T-helper 1 cell treated with Interleukin-12 subunit alpha and Interleukin-12 subunit beta and Interleukin-4 antibody, amounts not matched to agents 30 ng/mL and 1 ng/mL, for 36 hours (primary cell): ENCODE data around the gene DDX41. TPM values are rescaled to one million over a fixed set of nuclear protein-coding genes. Genes with fewer than 3 reads are reported as not detected.

Source experiments
- intact Hi-C: fragments of 100-400 bp; cut with micrococcal nuclease; formaldehyde crosslinking; loops from one replicate; pipeline ENCODE4 v1.15.1; 2024
- total RNA-seq: library from RNA; stranded (reverse); gene quantifications from 2 replicates; pipeline ENCODE4 v1.2.3, GENCODE V29; 2022

The DDX41 gene
- total RNA-seq, 1 donor from 2014 or later = 126 TPM

GRCh38 chr5:177472460-177473442 lies 44.0 kb downstream of the DDX41 start:
- intact Hi-C loops = loop anchor here (1.0 kb wide), 1 partner anchor 25 kb away; the partner anchor contains the start of gene PDLIM7

- intact Hi-C loops = no loop called here
These were observed 45.0 kb downstream of the DDX41 start for GRCh38 chr5:177471610-177472356.

- intact Hi-C loops = no loop called here
These were observed 45.8 kb downstream of the DDX41 start for GRCh38 chr5:177470759-177471536.

- intact Hi-C loops = no loop called here
These were observed 46.8 kb downstream of the DDX41 start for GRCh38 chr5:177469750-177470525.

GRCh38 chr5:177468685-177469628 lies 47.8 kb downstream of the DDX41 start:
- intact Hi-C loops = no loop called here

GRCh38 chr5:177468329-177468684 lies 48.5 kb downstream of the DDX41 start:
- intact Hi-C loops = no loop called here

- intact Hi-C loops = no loop called here
These were observed 49.3 kb downstream of the DDX41 start for GRCh38 chr5:177467436-177467835.

GRCh38 chr5:177466861-177467260 lies 49.9 kb downstream of the DDX41 start:
- intact Hi-C loops = no loop called here

- intact Hi-C loops = no loop called here
These were observed 51.7 kb downstream of the DDX41 start for GRCh38 chr5:177465044-177465443.

GRCh38 chr5:177462021-177462670 lies 54.6 kb downstream of the DDX41 start:
- intact Hi-C loops = no loop called here

Other genes starting within 250 kb of the DDX41 start
- 42.2 and 42.3 TPM in 2 replicates for gene RAB24, start 213.2 kb downstream of the DDX41 start, total RNA-seq
- gene PRELID1, start 213.2 kb downstream of the DDX41 start, total RNA-seq = 187 and 190 TPM in 2 replicates
- gene MXD3, start 205.1 kb downstream of the DDX41 start, total RNA-seq = 32.5 and 36.1 TPM in 2 replicates
- gene LMAN2, start 165.3 kb downstream of the DDX41 start, total RNA-seq = 151 and 157 TPM in 2 replicates
- 90.9 and 95.3 TPM in 2 replicates for gene RGS14, start 159.0 kb downstream of the DDX41 start, total RNA-seq
- gene SLC34A1, start 132.5 kb downstream of the DDX41 start, total RNA-seq = 0.32 TPM in 1 of 2 replicates, not detected in the other
- gene PFN3, start 116.3 kb downstream of the DDX41 start, total RNA-seq = not detected in 2 replicates
- 0.22 TPM in 1 of 2 replicates, not detected in the other for gene F12, start 107.4 kb downstream of the DDX41 start, total RNA-seq
- 137 TPM in 2 replicates for gene GRK6, start 90.3 kb downstream of the DDX41 start, total RNA-seq
- gene PRR7, start 70.1 kb downstream of the DDX41 start, total RNA-seq = 3.0 and 3.4 TPM in 2 replicates
- 6.0 and 8.7 TPM in 2 replicates for gene DBN1, start 43.3 kb downstream of the DDX41 start, total RNA-seq
- 34.8 and 35.7 TPM in 2 replicates for gene PDLIM7, start 19.4 kb downstream of the DDX41 start, total RNA-seq
- gene DOK3, start 7.1 kb downstream of the DDX41 start, total RNA-seq = 4.3 and 5.3 TPM in 2 replicates
- 87.8 and 93.8 TPM in 2 replicates for gene FAM193B, start 37.6 kb upstream of the DDX41 start, total RNA-seq
- 171 and 176 TPM in 2 replicates for gene TMED9, start 75.2 kb upstream of the DDX41 start, total RNA-seq
- 21.8 and 24.7 TPM in 2 replicates for gene B4GALT7, start 83.2 kb upstream of the DDX41 start, total RNA-seq